GM18505 (cell line): ENCODE measurements around the gene THADA.
"Not testable (repeated sequence)": the region's sequence is repeated elsewhere in the genome, so short reads cannot be mapped to it uniquely, and the experiment has no call there.

ENCODE experiments used
- ATAC-seq: cut with Tn5 transposase; IDR thresholded peaks from one replicate; pipeline ENCODE4 v1.9.1; 2021; ENCODE audit not compliant: unreplicated experiment
- POLR2A ChIP-seq: IDR thresholded peaks from 4 replicates; pipeline ENCODE4 v1.6.1; 2011; ENCODE audit warnings: borderline replicate concordance; ENCODE audit not compliant: insufficient read depth, insufficient read length; ENCODE audit errors: extremely low read depth

THADA gene

DNA sequence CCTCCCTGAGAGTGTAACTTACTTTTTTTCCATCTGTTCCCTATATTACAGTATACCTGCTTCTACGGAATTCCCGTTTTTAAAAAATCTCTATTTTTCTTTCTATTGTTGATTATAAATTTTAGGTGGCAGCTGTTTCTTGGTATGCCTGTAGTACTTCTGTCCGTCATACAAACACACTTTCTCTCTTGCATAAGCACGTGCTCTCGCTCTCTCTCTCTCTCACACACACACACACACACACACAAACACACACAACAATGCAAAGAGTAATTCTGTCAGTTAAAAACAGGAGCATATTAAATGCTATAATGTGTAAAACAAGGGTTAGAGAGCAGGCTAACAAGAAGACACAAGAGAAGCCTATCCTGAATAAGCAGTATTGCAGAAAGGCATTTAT is 140.5 kb downstream of the THADA start:
- ATAC-seq = no peak

DNA sequence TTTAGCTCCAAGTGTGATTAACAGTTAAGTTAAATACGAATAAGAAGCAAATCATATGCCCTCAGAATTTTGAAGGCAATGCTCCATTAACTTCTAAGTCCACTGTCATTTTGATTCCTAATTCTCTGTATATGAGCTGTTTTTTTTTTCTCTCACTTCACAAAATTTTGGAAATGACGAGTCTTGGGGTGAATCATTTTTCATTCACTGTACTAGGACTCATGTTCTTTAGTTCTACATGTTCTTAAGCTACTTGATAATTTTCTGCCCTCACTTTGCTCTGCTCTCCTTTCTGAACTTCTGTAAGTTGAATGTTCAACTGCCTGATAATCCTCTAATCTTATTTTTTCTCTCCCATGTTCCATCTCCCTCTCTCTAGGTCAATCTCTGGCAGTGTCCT is 141.0 kb downstream of the THADA start:
- no peak for ATAC-seq
- no peak for TF ChIP-seq POLR2A

More for the DNA sequence above, 140.5 kb downstream of the THADA start:
- TF ChIP-seq POLR2A = no peak

DNA sequence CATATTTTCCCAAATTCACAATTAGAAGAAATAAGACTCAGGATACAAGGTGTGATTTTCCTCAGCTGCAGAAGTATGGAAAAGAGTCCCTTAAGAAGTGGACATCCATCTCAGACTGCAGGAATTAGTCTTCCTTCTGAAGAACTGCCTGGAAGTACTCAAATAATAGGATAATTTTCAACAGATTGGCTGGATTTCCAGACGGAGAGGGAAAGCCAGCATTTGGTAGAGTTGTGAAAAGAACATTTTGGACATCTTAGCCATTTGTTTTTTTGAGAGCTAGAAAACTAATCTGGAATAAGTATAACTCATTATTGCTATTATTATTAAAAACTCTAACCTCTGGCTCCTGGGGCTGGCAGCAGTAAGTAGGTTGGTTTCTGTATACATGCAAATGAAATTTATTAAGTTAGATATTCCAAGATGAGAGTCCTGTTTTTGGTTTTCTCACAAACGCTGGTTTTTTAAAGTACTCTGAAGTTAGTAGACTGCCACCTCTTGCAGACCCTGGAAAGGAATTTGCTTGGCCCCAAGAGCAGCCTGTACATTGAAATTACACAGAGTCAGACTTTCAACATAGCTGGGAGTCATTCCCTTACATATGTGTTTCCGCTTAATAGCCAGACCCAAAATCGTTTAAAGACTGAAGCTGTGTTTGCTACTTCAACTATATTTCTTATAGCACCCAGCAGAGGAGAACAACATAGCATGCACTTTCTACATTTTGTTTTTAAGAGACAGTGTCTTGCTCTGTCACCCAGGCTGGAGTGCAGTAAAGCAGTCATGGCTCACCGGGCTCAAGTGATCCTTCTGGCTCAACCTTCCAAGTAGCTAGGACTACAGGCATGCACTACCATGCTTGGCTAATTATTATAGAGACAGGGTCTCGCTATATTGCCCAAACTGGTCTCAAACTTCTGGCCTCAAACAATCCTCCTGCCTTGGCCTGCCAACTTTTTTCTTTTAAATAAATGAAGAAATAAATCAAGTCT is 142.4 kb downstream of the THADA start:
- TF ChIP-seq POLR2A = no peak
- ATAC-seq = no peak

DNA sequence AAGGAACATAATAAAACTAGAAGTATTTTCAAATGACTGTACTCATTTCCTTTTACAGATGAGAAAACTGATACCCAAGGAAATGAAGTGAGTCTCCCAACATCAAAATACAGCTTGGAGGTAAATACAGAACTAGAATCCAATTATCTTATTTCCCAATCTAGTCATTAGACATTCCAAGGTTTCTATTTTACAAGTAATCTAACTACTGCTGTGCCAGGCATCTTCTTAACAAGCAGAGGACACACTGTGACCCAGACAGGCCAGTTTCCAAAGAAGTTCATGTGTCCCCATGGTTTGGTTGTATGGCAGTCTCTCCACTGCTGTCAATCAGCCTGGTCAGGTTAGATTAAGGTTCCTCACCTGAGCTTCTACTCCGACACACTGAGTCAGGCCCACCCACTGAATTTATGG is 143.5 kb downstream of the THADA start:
- ATAC-seq = no peak

DNA sequence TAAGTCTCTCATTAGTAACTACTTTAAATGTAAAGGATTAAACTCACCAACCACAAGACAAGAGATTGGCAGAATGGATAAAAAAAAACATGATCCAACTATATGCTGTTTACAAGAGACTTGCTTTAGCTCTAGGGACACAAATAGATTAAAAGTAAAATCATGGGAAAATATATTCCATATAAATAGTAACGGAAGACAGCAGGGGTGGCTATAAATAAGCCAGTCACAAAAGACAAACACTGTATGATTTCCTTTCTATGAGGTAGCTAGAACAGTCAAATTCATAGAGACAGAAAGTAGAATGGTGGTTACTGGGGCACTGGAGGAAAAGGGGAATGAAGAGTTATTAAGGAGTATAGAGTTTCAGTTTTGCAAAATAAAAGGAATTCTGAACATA is 145.2 kb downstream of the THADA start:
- TF ChIP-seq POLR2A = no peak
- no peak for ATAC-seq

More for the DNA sequence above, 143.5 kb downstream of the THADA start:
- TF ChIP-seq POLR2A = no peak

DNA sequence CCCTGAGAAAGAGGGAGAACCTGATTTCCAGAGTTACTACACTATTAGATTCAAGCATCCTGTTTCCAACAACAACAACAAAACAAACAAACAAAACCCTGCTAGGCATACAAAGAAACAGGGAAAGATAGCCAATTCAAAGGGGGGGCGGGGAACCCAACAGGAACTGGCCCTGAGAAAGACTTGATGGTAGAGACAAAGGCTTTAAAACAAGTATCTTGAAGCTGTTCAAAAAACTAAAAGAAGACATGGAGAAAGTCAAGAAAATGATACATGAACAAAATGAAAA is 147.1 kb downstream of the THADA start:
- no peak for ATAC-seq
- TF ChIP-seq POLR2A = no peak

DNA sequence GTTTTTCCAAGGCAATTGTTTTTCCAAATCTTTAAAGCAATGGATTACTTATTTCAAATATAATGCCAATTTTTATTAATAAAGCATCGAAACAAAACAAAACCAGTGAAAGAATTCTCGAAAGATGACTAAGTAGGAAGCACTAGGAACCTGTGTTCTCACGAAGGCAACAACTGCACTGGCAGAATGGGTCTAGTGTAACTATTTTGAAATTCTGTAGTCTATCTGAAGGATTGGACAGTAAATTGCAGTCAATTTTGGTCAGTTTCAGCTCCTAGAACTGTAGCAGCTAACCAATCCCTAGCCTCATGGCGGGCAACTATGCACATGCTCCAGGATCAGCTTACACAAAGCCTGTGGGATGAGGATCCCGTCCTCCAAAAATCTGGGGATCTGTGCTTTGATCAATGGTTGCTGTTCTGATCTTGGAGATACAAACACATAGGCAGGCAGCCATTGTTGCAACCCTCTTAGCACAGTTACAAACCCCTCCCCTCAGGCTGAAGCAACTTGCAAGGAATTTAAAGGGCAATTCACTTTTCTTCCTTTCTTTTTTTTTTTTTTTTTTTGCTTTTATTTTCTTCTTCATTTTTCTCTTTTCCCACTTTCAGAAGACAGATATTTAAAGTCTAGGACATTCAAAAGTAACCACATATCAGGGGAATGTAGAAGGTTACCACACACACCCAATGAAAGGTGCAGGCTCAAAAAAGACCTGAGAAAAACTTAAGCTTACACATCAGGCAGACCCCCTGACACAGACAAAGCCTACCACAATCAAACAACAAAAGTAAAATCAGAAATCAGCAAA is 147.6 kb downstream of the THADA start:
- no peak for TF ChIP-seq POLR2A
- ATAC-seq = no peak

DNA sequence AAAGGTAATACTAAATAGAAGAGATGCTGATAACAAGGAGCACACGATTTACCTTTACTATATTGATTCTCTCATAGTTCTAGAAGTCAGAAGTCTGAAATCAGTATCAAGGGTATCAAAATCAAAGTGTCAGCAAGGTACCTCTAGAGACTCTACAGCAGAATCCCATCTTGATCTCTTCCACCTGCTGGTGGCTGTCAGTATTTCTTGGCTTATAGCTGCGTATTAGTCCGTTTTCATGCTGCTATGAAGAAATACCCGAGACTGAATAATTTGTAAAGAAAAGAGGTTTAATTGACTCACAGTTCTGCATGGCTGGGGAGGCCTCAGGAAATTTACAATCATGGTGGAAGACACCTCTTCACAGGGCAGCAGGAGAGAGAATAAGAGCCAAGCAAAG is 149.1 kb downstream of the THADA start:
- ATAC-seq = not testable (repeated sequence)

DNA sequence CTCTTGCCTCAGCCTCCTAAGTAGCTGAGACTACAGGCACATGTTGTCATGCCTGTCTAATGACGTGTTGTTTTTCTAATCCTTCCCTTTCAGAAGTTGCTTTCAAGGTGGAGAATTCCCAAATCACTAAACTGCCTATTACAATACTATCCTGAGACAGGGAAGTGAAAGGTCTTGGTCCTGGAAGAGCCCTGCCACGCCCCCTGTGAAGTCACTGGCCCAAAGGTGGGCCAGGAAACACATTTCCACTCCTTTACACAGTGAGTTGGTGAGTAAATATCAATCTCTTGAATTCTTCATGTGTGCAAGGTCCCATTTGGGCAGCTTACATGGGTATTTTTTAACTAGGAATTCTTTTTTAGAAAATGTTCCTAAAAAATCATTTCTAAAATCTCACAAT is 150.1 kb downstream of the THADA start:
- ATAC-seq = no peak
- no peak for TF ChIP-seq POLR2A

DNA sequence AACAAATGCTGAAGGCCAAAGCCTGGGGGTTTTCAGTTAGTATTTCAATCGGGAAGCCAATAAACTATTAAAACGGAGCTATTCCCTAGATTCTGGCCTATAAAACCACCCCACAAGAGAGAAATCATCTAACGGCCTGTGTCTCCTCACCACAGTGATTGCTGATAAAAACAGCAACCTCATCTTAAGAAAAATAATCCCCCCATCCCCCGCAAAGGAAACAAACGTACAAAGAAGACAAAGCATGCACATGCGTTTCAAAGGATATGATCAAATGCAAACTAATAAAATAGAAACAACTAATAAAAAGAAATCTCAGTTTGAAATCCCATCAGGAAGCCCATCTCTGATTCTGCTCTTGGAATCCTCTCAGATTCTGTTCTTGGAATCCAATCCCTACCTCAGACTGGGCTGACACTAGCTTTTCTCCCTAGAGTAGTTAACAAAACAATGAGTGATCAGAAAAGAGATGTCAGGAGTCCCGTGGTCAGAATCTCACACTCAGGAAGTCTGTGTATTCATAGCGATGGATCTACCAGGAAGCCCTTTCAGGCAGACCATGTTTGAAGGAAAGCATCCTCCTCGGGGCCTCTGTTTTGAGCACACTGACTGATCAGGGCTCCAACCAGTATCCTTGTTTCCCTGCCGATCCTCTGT is 150.7 kb downstream of the THADA start:
- ATAC-seq = no peak
- no peak for TF ChIP-seq POLR2A

DNA sequence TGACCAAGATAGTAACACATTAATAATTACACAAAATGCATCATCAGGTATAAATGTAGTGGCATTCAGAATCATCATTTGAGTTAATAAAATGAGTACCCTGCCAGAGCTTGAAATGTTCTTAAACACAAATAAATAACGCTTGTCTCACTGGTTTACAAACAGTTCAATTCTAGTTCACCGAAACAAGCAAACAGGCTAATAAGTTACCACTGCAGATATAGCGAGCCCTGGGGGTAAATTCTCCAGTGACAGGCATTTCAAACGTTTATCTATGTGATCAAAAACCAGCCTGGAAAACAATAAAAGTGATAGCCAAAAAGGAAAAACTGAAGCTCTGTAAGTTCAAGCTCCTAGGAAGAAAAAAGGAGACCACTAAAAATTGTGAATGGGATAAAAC is 152.6 kb downstream of the THADA start:
- ATAC-seq = no peak

DNA sequence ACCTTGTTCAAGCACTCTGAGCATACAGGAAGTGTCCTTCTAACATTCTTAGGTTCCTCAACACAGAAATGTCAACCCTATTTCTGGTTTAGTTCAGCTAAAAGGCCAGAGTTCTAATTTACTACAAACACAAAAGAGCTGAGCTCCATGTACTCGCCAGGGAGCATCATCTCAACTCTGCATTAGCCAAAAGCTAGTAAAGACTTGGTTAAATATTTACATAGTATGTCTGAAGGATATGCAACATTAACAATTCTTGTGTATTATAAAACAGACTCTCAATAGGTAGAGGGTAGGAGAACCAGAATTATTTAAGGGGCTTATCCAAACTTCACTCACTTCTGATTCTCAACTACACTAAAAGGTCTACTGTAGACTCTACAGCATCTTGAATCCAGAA is 154.6 kb downstream of the THADA start:
- no peak for ATAC-seq
- TF ChIP-seq POLR2A = no peak

More for the DNA sequence above, 152.6 kb downstream of the THADA start:
- no peak for TF ChIP-seq POLR2A

DNA sequence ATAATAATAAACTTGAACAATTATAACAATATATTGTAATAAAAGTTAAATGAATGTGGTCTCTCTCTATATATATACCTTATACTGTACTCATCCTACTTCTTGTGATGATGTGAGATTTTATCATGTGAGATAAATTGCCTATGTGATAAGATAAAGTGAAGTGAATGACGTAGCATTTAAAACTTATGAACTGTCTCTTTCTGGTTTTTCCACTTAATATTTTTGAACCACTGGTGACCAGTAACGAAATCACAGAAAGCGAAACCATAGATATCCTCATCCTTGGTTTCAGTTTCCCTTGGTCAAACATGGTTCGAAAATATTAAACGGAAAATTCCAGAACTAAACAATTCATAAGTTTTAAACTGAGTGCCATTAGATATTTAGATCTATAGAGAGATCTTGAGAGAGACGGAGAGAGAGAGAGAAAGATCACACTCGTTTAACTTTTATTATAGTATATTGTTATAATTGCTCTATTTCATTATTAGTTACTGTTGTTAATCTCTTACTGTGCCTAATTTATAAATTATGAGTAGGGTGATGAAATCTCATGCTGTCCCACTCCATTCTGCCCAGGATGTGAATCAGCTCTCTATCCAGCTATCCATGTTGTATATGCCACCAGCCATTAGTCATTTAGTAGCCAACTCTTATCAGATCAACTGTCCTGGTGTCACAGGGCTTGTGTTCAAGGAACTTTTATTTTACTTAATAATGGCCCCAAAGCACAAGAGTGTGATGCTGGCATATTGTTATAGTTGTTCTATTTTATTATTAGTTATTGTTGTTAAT is 156.8 kb downstream of the THADA start:
- ATAC-seq = no peak
- TF ChIP-seq POLR2A = no peak
